RKO (cell line): ENCODE results near the gene SSTR5.
"Not testable (repeated sequence)": the region's sequence is repeated elsewhere in the genome, so short reads cannot be mapped to it uniquely, and the experiment has no call there.

Experiments used
- DNase-seq: peaks from one replicate; pipeline ENCODE4 v3.0.0-alpha.2; 2016; ENCODE audit warnings: low spot score

The SSTR5 gene

DNA sequence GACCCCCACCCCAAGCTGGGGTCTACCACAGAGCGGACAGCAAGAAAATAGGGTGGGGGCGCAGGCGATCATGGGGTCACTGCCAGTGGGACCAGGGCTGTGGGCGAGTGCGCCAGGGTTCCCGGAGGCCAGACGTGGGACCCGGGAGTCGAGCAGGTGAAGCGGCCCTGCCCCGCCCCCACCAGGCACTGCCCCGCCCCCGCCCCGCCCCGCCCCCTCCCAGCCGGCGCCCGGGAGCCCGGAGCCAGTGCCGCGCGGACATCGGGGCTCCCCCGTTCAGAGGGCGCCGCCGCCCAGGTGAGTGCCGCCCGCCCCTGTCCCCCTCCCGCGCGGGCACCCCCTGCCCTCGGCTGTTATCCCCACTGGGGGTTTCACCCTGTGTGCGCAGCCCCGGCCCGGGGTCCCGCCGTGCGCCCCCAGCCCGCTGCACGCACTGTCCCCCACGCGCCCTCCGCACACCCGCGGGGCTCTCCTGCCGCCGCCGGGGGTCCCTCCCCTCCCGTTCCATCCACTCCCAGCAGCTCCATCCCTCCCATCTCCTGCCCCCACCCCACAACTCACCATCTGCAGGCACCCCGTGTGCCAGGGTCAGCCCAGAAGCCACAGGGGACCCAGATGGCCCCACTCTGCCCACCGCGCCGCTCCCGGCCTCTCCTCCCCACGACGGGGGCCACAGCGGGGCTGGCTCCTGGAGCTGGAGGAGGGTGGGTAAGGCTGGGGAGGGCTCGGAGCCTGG, at the start of gene SSTR5:
TSS of gene SSTR5 (plus strand) at position 222 of the 736 bp plus-strand sequence. CDS start 6,122 bp downstream, outside the sequence.
- DNase-seq, result no peak

DNA sequence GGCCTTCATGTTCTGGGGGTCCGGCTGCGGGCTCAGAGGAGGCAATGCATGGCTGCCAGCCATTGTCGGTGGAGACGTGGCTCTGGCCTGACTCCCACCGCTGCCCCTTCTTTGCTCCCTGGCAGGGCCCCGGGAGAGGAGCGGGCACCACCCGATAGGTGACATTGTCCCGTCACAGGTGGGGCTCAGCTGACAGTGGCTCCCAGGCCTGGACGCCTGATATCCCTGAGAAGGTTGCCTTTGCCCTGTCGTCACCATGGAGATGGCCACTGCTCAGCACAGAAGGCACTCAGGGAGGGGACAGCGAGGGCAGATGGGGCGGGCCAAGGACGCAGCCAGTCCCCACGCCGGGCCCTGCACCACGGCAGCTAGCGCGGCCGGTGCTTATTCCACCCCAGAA, 48.4 kb upstream of the SSTR5 start:
- no peak for DNase-seq

DNA sequence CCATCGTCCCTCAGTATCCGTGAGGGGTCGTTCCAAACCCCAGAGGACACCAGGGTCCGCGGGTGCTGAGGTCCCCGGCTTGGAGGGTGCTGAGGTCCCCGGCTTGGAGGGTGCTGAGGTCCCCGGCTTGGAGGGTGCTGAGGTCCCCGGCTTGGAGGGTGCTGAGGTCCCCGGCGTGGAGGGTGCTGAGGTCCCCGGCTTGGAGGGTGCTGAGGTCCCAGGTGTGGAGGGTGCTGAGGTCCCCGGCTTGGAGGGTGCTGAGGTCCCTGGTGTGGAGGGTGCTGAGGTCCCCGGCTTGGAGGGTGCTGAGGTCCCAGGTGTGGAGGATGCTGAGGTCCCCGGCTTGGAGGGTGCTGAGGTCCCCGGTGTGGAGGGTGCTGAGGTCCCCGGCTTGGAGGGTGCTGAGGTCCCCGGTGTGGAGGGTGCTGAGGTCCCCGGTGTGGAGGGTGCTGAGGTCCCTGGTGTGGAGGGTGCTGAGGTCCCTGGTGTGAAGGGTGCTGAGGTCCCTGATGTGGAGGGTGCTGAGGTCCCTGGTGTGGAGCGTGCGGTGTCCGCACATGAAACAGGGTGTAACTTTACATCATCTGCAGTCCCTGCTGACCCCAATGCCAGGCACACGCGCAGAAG, 47.3 kb upstream of the SSTR5 start:
- not testable (repeated sequence) for DNase-seq

GRCh38 chr16:1026057-1026783, 46.3 kb upstream of the SSTR5 start:
- DNase-seq, result no peak

DNA sequence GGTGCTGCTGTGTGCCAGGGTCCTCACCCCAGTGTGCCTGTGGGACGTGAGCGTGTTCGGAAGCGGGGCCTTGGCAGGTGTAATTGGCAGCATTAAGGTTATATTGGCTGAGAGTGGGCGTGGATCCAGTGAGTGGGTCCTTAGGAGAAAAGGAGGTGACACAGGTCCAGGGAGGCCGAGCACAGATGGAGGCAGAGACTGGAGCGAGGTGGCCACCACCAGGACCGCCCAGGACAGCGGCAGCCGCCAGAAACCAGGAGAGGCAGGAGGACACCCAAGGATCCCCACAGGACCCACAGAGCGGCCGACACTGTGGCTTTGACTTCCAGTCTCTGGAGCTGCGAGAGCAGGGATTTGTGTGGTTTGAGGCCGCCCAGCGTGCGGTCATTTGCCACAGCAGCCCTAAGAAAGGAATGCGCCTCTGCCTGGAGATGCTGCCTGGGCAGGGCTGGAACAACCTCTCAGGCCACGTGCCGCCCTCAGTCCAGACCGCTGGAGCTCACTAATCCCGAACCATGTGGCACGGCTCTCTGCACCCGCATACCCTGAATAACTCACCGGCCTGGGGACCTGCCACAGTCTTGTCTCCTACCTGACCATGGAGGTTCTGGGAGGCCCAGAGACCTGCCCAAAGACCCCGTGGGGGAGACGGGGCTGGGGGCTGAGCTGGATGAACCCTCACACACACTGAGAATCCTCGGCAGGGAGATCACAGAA, 45.6 kb upstream of the SSTR5 start:
- DNase-seq, result no peak

- DNase-seq, result no peak
These were observed 45.1 kb upstream of the SSTR5 start for GRCh38 chr16:1027501-1027815.

DNA sequence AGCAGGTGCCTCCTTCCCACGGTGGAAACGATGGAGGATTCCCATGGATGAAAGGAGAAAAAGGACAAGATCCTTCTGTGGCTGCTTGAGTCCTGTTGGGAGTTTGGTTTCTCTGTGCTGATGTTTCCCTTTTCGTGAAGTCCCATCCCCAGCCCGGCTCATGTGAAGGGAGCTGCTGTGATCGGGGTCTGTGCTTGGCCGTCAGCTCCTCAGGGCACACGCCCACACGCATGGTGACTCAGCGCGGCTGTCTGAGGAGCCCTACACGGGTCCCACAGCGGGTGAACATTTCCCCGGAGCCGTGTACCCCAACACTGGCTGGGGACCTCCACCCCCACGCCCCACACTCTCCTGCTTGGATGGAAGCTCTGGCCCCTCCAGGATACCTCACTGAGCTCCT, 44.5 kb upstream of the SSTR5 start:
- no peak for DNase-seq

DNA sequence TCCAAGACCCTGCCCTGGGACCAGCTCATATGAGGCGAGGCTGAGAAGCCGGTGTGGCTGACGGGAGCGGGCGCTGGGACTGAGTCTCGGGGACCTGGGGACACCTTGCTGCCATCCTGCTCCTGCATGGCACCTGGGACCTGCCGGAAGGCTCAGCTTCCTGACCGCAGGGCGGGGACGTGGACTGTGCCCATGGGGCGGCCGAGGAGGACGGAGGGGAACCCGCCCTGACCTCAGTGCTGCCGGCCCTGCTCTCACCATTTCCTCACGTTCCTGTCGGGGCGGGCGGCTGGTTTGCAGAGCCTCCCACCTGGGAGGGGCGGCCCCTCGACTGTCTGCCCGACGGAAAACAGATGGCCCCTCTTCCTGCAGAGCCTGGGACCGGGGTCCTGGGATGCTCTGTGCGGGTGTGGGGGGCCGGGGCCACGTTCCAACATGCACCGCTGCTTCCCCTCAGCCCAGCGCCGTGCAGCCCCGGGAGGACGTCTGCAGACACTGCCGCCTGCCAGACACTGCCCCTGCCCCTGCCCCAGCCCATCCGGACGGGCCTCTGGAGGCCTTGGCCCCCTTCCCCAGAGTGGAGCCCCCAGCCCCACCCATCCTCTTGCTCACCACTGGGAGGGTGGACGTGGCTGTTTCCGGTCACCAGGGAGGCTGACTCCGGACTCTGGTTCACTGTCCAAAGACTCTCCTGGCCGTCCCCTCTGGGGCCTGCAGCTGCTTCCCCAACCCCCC, 43.9 kb upstream of the SSTR5 start:
- no peak for DNase-seq

DNA sequence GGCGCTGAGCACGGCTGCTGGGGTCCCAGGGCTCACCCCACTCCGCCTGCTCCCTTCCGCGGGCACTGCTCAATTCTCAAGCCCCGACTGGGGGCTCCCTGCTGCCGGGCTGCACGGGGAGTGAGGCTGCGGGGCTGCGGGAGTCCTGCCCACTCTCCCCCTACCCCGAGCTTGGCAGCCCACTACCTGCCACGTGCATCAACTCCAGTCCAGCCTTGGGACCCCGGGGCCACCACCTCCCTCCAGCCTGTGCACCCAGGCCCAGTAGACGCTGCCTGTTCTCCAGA, 43.3 kb upstream of the SSTR5 start:
- no peak for DNase-seq

GRCh38 chr16:1030473-1030901, 42.1 kb upstream of the SSTR5 start:
- DNase-seq, result no peak

- no peak for DNase-seq
These were observed 40.9 kb upstream of the SSTR5 start for GRCh38 chr16:1031666-1032065.

- DNase-seq, result no peak
These were observed 39.9 kb upstream of the SSTR5 start for GRCh38 chr16:1032607-1033006.

DNA sequence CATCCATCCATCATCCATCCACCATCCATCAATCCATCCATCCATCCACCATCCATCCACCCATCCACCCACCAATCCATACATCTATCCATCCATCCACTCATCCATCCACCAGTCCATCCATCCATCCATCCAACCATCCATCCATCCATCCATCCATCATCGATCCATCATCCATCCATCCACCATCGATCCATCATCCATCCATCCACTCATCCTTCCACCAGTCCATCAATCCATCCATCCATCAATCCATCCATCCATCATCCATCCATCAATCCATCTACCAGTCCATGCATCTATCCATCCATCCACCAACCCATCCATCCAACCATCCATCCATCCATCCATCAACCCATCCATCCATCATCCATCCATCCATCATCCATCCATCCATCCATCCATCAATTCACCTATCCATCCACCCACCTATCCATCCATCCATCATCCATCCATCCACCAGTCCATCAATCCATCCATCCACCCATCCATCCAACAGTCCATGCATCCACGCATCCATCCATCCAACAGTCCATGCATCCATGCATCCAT, 39.3 kb upstream of the SSTR5 start:
- no peak for DNase-seq

DNA sequence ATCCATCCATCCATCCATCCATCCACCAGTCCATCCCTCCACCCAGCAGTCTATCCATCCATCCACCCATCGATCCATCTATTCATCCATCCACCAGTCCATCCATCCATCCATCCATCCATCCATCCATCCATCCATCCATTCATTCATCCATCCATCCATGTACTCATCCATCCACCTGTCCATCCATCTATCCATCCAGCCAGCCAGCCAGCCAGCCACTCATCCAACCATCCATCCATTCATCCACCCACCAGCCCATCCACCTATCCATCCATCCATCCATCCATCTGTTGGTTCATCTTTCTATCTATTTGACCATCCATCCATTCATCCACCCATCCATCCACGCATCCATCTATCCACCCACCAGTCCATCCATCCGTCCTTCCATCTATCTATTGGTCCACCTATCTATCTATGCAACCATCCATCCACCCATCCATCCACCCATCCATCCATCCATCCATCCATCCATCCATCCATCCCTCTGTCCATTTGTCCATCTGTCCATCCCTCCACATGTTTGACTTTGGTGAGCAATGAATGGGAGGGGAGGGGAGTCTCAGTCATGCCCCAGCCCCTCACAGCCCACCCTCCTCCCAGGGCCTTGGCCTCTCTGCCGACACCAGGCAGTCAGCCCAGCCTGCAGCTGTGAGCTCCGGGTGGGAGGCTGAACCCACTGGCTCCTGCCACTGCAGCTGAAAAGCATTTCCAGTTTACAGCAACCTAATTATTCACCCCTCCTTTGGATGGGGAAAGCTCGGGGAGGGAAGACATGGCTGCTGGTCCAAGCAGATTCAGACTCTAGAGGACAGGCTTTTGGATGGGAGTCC, 38.1 kb upstream of the SSTR5 start:
- DNase-seq, result no peak

GRCh38 chr16:1035066-1035415, 37.5 kb upstream of the SSTR5 start:
- DNase-seq, result no peak

DNA sequence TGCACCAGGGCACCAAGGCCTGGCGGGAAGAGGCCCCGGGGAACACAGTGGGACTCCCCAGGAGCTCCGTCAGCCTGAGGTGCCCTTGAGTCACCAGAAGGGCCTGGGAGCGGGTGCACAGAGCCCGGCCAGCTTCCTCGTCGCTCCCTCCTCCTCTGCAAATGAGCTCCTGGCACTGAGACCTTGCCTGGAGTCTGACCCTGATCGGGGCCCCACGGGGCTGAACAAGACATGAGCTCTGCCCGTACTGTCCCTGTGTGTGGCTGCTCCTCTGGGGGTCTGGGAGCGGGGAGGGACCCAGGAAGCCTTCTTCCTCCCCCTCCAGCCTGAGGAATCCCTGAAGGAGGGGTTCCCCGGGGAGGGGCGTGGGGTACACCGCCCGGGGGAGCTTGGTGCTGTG, 36.4 kb upstream of the SSTR5 start:
- DNase-seq, result peak; percentile 36

- no peak for DNase-seq
These were observed 35.7 kb upstream of the SSTR5 start for GRCh38 chr16:1036726-1037393.

DNA sequence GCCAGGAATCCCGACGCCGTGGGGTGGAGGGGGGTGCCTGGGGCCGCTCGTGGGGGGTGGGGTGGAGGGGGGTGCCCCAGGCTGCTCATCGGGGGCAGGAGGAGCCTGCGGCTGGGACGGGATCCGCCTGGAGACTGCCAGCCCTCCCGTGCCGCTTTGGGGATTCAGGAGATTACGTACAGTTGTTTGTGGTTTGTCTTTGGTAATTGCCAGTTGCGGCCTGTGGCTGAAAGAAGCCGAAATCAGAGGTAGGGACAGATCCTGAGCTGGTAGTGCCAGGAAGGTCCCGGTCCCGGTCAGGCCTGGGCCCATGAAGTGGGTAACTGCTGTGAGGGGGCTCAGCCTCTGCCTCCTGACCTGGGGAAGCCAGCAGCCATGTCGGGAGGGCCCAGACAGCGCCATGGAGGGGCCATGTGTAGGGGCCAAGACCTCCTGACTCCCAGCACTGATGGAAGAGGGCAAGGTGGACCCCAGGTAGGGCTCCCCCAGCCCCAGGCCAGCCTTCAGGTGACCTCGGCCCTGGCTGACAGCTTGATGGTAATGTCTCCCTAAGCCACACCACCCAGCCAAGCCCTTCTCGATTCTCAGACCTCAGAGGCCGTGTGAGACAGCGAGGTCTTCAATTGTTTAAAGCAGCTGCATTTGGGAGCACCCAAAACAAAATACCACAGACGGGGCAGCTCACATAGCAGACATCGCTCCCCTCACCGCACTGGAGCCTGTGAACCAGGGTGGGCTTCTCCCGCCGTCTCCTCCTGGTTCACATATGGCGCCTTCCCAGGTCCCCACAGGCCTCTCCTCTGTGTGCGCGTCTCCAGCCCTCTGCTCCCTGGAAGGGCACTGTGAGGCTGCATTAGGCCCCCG, 34.9 kb upstream of the SSTR5 start:
- DNase-seq, result no peak

- DNase-seq, result no peak
These were observed 33.6 kb upstream of the SSTR5 start for GRCh38 chr16:1038932-1039331.

GRCh38 chr16:1039762-1040161, 32.8 kb upstream of the SSTR5 start:
- DNase-seq, result no peak
